K562 (cell line): ENCODE results near the gene NIPSNAP2. TPM values are rescaled to one million over a fixed set of nuclear protein-coding genes. Genes with fewer than 3 reads are reported as not detected.

Experiments
- ARHGAP35 ChIP-seq: fragments of 450-650 bp; IDR thresholded peaks from 2 replicates; pipeline ENCODE4 v1.6.1; 2018; ENCODE audit not compliant: partially characterized antibody
- EHMT2 ChIP-seq: fragments of 450-650 bp; IDR thresholded peaks from 2 replicates; pipeline ENCODE4 v1.6.1; 2018; ENCODE audit warnings: antibody characterized with exemption
- ELF4 ChIP-seq: fragments of 450-650 bp; formaldehyde crosslinking; IDR thresholded peaks from 2 replicates; pipeline ENCODE4 v1.4.0; 2022; ENCODE audit warnings: missing genetic modification characterization
- HDGF ChIP-seq: fragments of 450-650 bp; IDR thresholded peaks from 2 replicates; pipeline ENCODE4 v1.6.1; 2016
- MAFF ChIP-seq: IDR thresholded peaks from 2 replicates; pipeline ENCODE4 v1.6.1; 2012; ENCODE audit warnings: low read length, improper control_type of control experiment
- MYNN ChIP-seq, 2 experiments: sonication (generic); formaldehyde crosslinking in 1 of 2; IDR thresholded peaks; 2 replicates each; pipeline versions ENCODE4 v1.5.0 to v1.6.1; 2016 to 2020; ENCODE audit warnings: antibody characterized with exemption in 1 of 2, missing genetic modification reagents in 1 of 2
- SREBF2 ChIP-seq: sonication (generic); formaldehyde crosslinking; IDR thresholded peaks from 2 replicates; pipeline ENCODE4 v1.4.0; 2020; ENCODE audit warnings: mild to moderate bottlenecking, missing genetic modification reagents
- ZNF444 ChIP-seq: fragments of 250-450 bp; sonication (Bioruptor Pico); IDR thresholded peaks from 2 replicates; pipeline ENCODE4 v1.4.0; 2020; ENCODE audit warnings: mild to moderate bottlenecking, moderate library complexity
- polyA plus RNA-seq, 8 experiments: library from polyadenylated mRNA; depleted of rRNA in 4 of 8; stranded (reverse) in 5 of 8; unstranded in 3 of 8; fragments of >200 nt; fragmentation: Nextera tagmentation in 2 of 8; fragmentation: Illumina TruSeq in 1 of 8; extraction: Ambion mirVana in 2 of 8; extraction: Trizol in 1 of 8; gene quantifications; 2 replicates each; pipeline versions ENCODE4 v1.2.1 to v1.2.3, GENCODE V29; 2011 to 2014; ENCODE audit warnings: inconsistent platforms in 1 of 8, missing spikeins in 1 of 8
- total RNA-seq, 7 experiments: library from RNA; depleted of rRNA in 6 of 7; stranded (reverse); fragments of >200 nt in 6 of 7; fragmentation: Illumina TruSeq in 2 of 7; extraction: Trizol in 2 of 7; gene quantifications; 2 replicates each; pipeline versions ENCODE4 v1.2.1 to v1.2.3, GENCODE V29; 2011 to 2021; ENCODE audit warnings: low replicate concordance in 1 of 7
- TF ChIP-seq, protein P1 (sequence below): fragments of 450-650 bp; IDR thresholded peaks from 2 replicates; pipeline ENCODE4 v1.6.1; 2016; ENCODE audit warnings: low read depth
- TF ChIP-seq, protein P2 (sequence below): fragments of 450-650 bp; formaldehyde crosslinking; IDR thresholded peaks from 2 replicates; pipeline ENCODE4 v1.4.0; 2022; ENCODE audit warnings: missing genetic modification characterization
- TF ChIP-seq, protein P3 (sequence below): fragments of 450-650 bp; formaldehyde crosslinking; IDR thresholded peaks from 2 replicates; pipeline ENCODE4 v1.4.0; 2022; ENCODE audit warnings: missing genetic modification characterization
- TF ChIP-seq, protein P4 (sequence below): IDR thresholded peaks from 2 replicates; pipeline ENCODE4 v1.6.1; 2016; ENCODE audit warnings: missing genetic modification characterization, missing compliant biosample characterization

NIPSNAP2 gene
- total and polyA plus RNA-seq, 9 of the 15 experiments (the other 6 are each of a cell fraction or from before 2014, with no cell fraction given), result 24.9 to 107 (median 53.0) TPM

DNA sequence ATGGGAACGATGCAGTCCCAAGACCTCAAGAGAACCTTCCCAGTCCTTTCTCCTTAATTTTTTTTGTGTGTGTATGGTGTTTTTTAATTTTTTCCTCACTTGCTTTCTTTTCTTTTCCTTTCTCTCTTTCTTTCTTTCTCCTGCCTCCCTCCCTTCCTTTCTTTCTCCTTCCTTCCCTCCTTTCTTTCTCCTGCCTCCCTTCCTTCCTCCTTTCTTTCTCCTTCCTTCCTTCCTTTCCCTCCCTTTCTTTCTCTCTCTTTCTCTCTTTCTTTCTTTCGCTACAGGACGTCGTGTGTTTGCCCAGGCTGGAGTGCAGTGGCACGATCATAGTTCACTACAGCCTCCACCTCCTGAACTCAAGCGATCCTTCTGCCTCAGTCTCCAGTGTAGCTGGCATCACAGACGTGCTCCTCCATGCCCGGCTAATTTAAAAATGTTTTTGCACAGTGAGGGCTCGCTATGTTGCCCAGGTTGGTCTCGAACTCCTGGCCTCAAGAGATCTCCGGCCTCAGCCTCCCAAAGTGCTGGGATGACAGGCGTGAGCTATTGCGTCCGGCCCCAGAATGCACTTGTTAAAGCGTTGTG is 709 bp upstream of the NIPSNAP2 start (continued):
- no peak for TF ChIP-seq SREBF2 (CRISPR knock-in tag)
- TF ChIP-seq, protein P1, sequence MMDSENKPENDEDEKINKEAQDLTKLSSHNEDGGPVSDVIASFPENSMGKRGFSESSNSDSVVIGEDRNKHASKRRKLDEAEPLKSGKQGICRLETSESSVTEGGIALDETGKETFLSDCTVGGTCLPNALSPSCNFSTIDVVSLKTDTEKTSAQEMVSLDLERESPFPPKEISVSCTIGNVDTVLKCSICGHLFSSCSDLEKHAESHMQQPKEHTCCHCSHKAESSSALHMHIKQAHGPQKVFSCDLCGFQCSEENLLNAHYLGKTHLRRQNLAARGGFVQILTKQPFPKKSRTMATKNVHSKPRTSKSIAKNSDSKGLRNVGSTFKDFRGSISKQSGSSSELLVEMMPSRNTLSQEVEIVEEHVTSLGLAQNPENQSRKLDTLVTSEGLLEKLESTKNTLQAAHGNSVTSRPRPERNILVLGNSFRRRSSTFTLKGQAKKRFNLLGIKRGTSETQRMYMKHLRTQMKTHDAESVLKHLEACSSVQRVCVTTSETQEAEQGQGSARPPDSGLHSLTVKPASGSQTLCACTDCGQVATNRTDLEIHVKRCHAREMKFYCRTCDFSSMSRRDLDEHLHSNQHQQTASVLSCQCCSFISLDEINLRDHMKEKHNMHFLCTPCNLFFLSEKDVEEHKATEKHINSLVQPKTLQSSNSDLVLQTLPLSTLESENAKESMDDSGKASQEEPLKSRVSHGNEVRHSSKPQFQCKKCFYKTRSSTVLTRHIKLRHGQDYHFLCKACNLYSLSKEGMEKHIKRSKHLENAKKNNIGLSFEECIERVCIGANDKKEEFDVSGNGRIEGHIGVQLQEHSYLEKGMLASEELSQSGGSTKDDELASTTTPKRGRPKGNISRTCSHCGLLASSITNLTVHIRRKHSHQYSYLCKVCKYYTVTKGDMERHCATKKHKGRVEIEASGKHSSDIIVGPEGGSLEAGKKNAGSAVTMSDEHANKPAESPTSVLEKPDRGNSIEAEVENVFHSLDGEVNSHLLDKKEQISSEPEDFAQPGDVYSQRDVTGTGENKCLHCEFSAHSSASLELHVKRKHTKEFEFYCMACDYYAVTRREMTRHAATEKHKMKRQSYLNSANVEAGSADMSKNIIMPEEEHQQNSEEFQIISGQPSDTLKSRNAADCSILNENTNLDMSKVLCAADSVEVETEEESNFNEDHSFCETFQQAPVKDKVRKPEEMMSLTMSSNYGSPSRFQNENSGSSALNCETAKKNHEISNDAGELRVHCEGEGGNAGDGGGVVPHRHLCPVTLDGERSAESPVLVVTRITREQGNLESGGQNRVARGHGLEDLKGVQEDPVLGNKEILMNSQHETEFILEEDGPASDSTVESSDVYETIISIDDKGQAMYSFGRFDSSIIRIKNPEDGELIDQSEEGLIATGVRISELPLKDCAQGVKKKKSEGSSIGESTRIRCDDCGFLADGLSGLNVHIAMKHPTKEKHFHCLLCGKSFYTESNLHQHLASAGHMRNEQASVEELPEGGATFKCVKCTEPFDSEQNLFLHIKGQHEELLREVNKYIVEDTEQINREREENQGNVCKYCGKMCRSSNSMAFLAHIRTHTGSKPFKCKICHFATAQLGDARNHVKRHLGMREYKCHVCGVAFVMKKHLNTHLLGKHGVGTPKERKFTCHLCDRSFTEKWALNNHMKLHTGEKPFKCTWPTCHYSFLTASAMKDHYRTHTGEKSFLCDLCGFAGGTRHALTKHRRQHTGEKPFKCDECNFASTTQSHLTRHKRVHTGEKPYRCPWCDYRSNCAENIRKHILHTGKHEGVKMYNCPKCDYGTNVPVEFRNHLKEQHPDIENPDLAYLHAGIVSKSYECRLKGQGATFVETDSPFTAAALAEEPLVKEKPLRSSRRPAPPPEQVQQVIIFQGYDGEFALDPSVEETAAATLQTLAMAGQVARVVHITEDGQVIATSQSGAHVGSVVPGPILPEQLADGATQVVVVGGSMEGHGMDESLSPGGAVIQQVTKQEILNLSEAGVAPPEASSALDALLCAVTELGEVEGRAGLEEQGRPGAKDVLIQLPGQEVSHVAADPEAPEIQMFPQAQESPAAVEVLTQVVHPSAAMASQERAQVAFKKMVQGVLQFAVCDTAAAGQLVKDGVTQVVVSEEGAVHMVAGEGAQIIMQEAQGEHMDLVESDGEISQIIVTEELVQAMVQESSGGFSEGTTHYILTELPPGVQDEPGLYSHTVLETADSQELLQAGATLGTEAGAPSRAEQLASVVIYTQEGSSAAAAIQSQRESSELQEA, result no peak
- peak; percentile 39 for TF ChIP-seq ARHGAP35
- TF ChIP-seq, protein P2, sequence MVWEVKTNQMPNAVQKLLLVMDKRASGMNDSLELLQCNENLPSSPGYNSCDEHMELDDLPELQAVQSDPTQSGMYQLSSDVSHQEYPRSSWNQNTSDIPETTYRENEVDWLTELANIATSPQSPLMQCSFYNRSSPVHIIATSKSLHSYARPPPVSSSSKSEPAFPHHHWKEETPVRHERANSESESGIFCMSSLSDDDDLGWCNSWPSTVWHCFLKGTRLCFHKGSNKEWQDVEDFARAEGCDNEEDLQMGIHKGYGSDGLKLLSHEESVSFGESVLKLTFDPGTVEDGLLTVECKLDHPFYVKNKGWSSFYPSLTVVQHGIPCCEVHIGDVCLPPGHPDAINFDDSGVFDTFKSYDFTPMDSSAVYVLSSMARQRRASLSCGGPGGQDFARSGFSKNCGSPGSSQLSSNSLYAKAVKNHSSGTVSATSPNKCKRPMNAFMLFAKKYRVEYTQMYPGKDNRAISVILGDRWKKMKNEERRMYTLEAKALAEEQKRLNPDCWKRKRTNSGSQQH, result 0 out of 2 replicates have a peak, but pooled peaks have one; percentile 64
- no peak for TF ChIP-seq ZNF444 (CRISPR knock-in tag)
- TF ChIP-seq, protein P3, sequence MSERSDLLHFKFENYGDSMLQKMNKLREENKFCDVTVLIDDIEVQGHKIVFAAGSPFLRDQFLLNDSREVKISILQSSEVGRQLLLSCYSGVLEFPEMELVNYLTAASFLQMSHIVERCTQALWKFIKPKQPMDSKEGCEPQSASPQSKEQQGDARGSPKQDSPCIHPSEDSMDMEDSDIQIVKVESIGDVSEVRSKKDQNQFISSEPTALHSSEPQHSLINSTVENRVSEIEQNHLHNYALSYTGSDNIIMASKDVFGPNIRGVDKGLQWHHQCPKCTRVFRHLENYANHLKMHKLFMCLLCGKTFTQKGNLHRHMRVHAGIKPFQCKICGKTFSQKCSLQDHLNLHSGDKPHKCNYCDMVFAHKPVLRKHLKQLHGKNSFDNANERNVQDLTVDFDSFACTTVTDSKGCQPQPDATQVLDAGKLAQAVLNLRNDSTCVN (CRISPR knock-in tag), result 0 out of 2 replicates have a peak, but pooled peaks have one; percentile 53
- peak; percentile 21; the same call in 1 of the 2 replicates for TF ChIP-seq EHMT2
- TF ChIP-seq MAFF, result no peak
- 0 out of 2 replicates have a peak, but pooled peaks have one; percentile 26 for TF ChIP-seq ELF4 (CRISPR knock-in tag)
- TF ChIP-seq, protein P4, sequence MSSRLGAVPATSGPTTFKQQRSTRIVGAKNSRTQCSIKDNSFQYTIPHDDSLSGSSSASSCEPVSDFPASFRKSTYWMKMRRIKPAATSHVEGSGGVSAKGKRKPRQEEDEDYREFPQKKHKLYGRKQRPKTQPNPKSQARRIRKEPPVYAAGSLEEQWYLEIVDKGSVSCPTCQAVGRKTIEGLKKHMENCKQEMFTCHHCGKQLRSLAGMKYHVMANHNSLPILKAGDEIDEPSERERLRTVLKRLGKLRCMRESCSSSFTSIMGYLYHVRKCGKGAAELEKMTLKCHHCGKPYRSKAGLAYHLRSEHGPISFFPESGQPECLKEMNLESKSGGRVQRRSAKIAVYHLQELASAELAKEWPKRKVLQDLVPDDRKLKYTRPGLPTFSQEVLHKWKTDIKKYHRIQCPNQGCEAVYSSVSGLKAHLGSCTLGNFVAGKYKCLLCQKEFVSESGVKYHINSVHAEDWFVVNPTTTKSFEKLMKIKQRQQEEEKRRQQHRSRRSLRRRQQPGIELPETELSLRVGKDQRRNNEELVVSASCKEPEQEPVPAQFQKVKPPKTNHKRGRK (tag), result peak; percentile 97
- no peak for TF ChIP-seq MYNN (IDR thresholded peaks at IDR 0.05)
- no peak for TF ChIP-seq MYNN (CRISPR knock-in tag; IDR thresholded peaks at IDR 0.05)
- TF ChIP-seq HDGF, result peak; percentile 90; the same call in 1 of the 2 replicates
